Panc1 (cell line): ENCODE data around the gene FRMD5. TPM values are rescaled to one million over a fixed set of nuclear protein-coding genes. Genes with fewer than 3 reads are reported as not detected.
"Not testable (repeated sequence)": the region's sequence is repeated elsewhere in the genome, so short reads cannot be mapped to it uniquely, and the experiment has no call there.

ENCODE experiments used
- ATAC-seq: fragments of 200-7000 bp; cut with Tn5 transposase; 2 replicates; pipeline ENCODE4 v1.9.1; 2020; ENCODE audit warnings: mild to moderate bottlenecking, moderate library complexity
- BruUV-seq: library from RNA; stranded (reverse); fragments of 400-500 nt; replicated peaks from 2 replicates; lab custom pipeline; 2021; lab: Mats Ljungman, UMichigan
- CTCF ChIA-PET: fragments of 300-600 bp; sonication (Branson Sonifier 250); formaldehyde crosslinking; loops from one replicate; lab custom pipeline; 2022; ENCODE audit warnings: antibody characterized with exemption; lab: Charles Lee
- POLR2A ChIA-PET: fragments of 300-600 bp; sonication (Branson Sonifier 250); formaldehyde crosslinking; loops from one replicate; lab custom pipeline; 2022; ENCODE audit warnings: antibody characterized with exemption; lab: Charles Lee
- DNase-seq: peaks from one replicate; pipeline ENCODE4 v3.0.0-alpha.2; 2010; ENCODE audit warnings: low read depth, low spot score
- H3K27ac ChIP-seq: 2 replicates; pipeline ENCODE4 v1.5.1; 2011; ENCODE audit warnings: mild to moderate bottlenecking, low read length, inconsistent platforms
- H3K27me3 ChIP-seq: fragments of 200-500 bp; sonication (Bioruptor generic); 2 replicates; pipeline ENCODE4 v1.6.0; 2014; ENCODE audit warnings: low read length, inconsistent platforms; ENCODE audit not compliant: control insufficient read depth, insufficient read depth
- H3K36me3 ChIP-seq: fragments of 200-500 bp; sonication (Bioruptor generic); 2 replicates; pipeline ENCODE4 v1.5.1; 2014; ENCODE audit warnings: inconsistent platforms, mild to moderate bottlenecking, low read length, moderate library complexity; ENCODE audit not compliant: control insufficient read depth, insufficient read depth
- H3K4me1 ChIP-seq: 2 replicates; pipeline ENCODE4 v1.5.1; 2011; ENCODE audit warnings: inconsistent platforms, mild to moderate bottlenecking, low read length, moderate library complexity; ENCODE audit not compliant: control insufficient read depth, insufficient read depth
- H3K4me3 ChIP-seq, 2 experiments: 2 replicates each; pipeline ENCODE4 v1.5.1; 2011 to 2012; ENCODE audit warnings: low read depth in 2 of 2, low read length in 2 of 2, mild to moderate bottlenecking in 2 of 2, inconsistent platforms in 1 of 2, moderate library complexity in 1 of 2
- H3K9me3 ChIP-seq: fragments of 200-500 bp; sonication (Bioruptor generic); 2 replicates; pipeline ENCODE4 v1.5.1; 2014; ENCODE audit warnings: low read depth, mild to moderate bottlenecking, inconsistent platforms, low read length, moderate library complexity; ENCODE audit not compliant: control insufficient read depth, insufficient read depth
- POLR2AphosphoS5 ChIP-seq: IDR thresholded peaks from 2 replicates; pipeline ENCODE4 v1.6.1; 2012; ENCODE audit warnings: mild to moderate bottlenecking, low read depth, low read length, moderate library complexity
- SIN3A ChIP-seq: IDR thresholded peaks from 2 replicates; pipeline ENCODE4 v1.6.1; 2012; ENCODE audit warnings: low read depth, mild to moderate bottlenecking, low read length, moderate library complexity, borderline replicate concordance; ENCODE audit not compliant: insufficient read depth
- TCF7L2 ChIP-seq: IDR thresholded peaks from 2 replicates; pipeline ENCODE4 v1.6.1; 2011; ENCODE audit warnings: mild to moderate bottlenecking, low read depth, low read length, inconsistent platforms
- in situ Hi-C: cut with HindIII; loops from 2 replicates; pipeline ENCODE4 v1.10.0; 2016; ENCODE audit warnings: low sequenced_read_pairs, low pct_unique_long_range_greater_than_20kb
- intact Hi-C: fragments of 100-400 bp; cut with micrococcal nuclease; formaldehyde crosslinking; loops from one replicate; pipeline ENCODE4 v1.10.0; 2022; ENCODE audit not compliant: unreplicated experiment
- total RNA-seq: library from RNA; stranded (reverse); gene quantifications from one replicate; pipeline ENCODE4 v1.2.1, GENCODE V29; 2021; ENCODE audit not compliant: unreplicated experiment
- TF ChIP-seq, protein P1 (sequence below), 2 experiments: IDR thresholded peaks; 2 replicates each; pipeline ENCODE4 v1.6.1; 2011 to 2012; ENCODE audit warnings: low read depth in 2 of 2, control low read depth in 1 of 2, low read length in 1 of 2, mild to moderate bottlenecking in 1 of 2, moderate library complexity in 1 of 2; ENCODE audit not compliant: insufficient read depth in 1 of 2
- TF ChIP-seq, protein P2 (sequence below): fragments of 450-650 bp; IDR thresholded peaks from 2 replicates; pipeline ENCODE4 v1.5.1; 2017; ENCODE audit warnings: mild to moderate bottlenecking

The FRMD5 gene
- total RNA-seq, 1 experiment from 2014 or later: 18.3 TPM

- Histone ChIP-seq H3K27me3 (no peaks in the 10 kb centered on the region), H3K27ac (no peak overlapping the region), H3K4me1 (no peaks in the 10 kb centered on the region), H3K36me3 (no peaks in the 10 kb centered on the region; the same call in 1 of the 2 replicates), H3K9me3 (no peaks in the 10 kb centered on the region), H3K4me3 (no peak overlapping the region)
- ChIA-PET CTCF (interaction anchor here (0.7 kb wide), 1 partner anchor 289 kb away, joined by 6 read pairs; no protein-coding TSS in a partner anchor), POLR2A (interaction anchor here (0.6 kb wide), 1 partner anchor 137 kb away, joined by 4 read pairs; no protein-coding TSS in a partner anchor)
- ATAC-seq: no peak
- no peak for DNase-seq
- in situ Hi-C loops: no loop called here
- TF ChIP-seq, protein P1, sequence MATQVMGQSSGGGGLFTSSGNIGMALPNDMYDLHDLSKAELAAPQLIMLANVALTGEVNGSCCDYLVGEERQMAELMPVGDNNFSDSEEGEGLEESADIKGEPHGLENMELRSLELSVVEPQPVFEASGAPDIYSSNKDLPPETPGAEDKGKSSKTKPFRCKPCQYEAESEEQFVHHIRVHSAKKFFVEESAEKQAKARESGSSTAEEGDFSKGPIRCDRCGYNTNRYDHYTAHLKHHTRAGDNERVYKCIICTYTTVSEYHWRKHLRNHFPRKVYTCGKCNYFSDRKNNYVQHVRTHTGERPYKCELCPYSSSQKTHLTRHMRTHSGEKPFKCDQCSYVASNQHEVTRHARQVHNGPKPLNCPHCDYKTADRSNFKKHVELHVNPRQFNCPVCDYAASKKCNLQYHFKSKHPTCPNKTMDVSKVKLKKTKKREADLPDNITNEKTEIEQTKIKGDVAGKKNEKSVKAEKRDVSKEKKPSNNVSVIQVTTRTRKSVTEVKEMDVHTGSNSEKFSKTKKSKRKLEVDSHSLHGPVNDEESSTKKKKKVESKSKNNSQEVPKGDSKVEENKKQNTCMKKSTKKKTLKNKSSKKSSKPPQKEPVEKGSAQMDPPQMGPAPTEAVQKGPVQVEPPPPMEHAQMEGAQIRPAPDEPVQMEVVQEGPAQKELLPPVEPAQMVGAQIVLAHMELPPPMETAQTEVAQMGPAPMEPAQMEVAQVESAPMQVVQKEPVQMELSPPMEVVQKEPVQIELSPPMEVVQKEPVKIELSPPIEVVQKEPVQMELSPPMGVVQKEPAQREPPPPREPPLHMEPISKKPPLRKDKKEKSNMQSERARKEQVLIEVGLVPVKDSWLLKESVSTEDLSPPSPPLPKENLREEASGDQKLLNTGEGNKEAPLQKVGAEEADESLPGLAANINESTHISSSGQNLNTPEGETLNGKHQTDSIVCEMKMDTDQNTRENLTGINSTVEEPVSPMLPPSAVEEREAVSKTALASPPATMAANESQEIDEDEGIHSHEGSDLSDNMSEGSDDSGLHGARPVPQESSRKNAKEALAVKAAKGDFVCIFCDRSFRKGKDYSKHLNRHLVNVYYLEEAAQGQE (IDR thresholded peaks at IDR 0.05; ENCODE audit: insufficient read depth in 1 of 2, low read depth in 2 of 2, low read length in 1 of 2): no peak
- no peak for TF ChIP-seq POLR2AphosphoS5
- no peak for TF ChIP-seq SIN3A
- TF ChIP-seq TCF7L2: no peak
- TF ChIP-seq, protein P2, sequence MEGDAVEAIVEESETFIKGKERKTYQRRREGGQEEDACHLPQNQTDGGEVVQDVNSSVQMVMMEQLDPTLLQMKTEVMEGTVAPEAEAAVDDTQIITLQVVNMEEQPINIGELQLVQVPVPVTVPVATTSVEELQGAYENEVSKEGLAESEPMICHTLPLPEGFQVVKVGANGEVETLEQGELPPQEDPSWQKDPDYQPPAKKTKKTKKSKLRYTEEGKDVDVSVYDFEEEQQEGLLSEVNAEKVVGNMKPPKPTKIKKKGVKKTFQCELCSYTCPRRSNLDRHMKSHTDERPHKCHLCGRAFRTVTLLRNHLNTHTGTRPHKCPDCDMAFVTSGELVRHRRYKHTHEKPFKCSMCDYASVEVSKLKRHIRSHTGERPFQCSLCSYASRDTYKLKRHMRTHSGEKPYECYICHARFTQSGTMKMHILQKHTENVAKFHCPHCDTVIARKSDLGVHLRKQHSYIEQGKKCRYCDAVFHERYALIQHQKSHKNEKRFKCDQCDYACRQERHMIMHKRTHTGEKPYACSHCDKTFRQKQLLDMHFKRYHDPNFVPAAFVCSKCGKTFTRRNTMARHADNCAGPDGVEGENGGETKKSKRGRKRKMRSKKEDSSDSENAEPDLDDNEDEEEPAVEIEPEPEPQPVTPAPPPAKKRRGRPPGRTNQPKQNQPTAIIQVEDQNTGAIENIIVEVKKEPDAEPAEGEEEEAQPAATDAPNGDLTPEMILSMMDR: no peak
- intact Hi-C loops: no loop called here
- BruUV-seq: no TSS peak
These were observed 343.8 kb downstream of the FRMD5 start for GRCh38 chr15:43851251-43851650.

GRCh38 chr15:43845421-43845820 is 349.6 kb downstream of the FRMD5 start:
- Histone ChIP-seq H3K4me1 (no peaks in the 10 kb centered on the region), H3K9me3 (no peaks in the 10 kb centered on the region), H3K4me3 (no peak overlapping the region), H3K27me3 (no peaks in the 10 kb centered on the region), H3K36me3 (peaks cover 13% of the 10 kb centered on the region; the same call in 1 of the 2 replicates), H3K27ac (no peak overlapping the region)
- intact Hi-C loops: no loop called here
- ATAC-seq (no peak), DNase-seq (no peak)
- in situ Hi-C loops: no loop called here
- ChIA-PET CTCF (no interaction called here), POLR2A (interaction anchor here (0.7 kb wide), 1 partner anchor 345 kb away, joined by 5 read pairs; no protein-coding TSS in a partner anchor)
- TF ChIP-seq TCF7L2: no peak
- no peak for TF ChIP-seq POLR2AphosphoS5
- TF ChIP-seq SIN3A: no peak
- TF ChIP-seq, protein P2: no peak
- TF ChIP-seq, protein P1 (IDR thresholded peaks at IDR 0.05; ENCODE audit: insufficient read depth in 1 of 2, low read depth in 2 of 2, low read length in 1 of 2): no peak
- BruUV-seq: no TSS peak

GRCh38 chr15:43832485-43832884 is 362.6 kb downstream of the FRMD5 start:
- in situ Hi-C loops, H3K27me3 ChIP-seq, H3K27ac ChIP-seq, H3K4me3 ChIP-seq, H3K4me1 ChIP-seq, intact Hi-C loops, POLR2A ChIA-PET, ATAC-seq, BruUV-seq, DNase-seq, H3K9me3 ChIP-seq, H3K36me3 ChIP-seq: not testable (repeated sequence)
- CTCF ChIA-PET: interaction anchor here (0.7 kb wide), 1 partner anchor 159 kb away, joined by 6 read pairs; no protein-coding TSS in a partner anchor
